WTC11 (cell line): Measurements from ENCODE around the gene NPEPPS. TPM values are rescaled to one million over a fixed set of nuclear protein-coding genes. Genes with fewer than 3 reads are reported as not detected.

Experiments
- ATAC-seq: fragments of 200-7000 bp; cut with Tn5 transposase; 2 replicates; pipeline ENCODE4 v1.10.0; 2021; ENCODE audit warnings: mild to moderate bottlenecking, moderate library complexity
- CTCF ChIA-PET: fragments of 300-600 bp; sonication (Branson Sonifier 250); formaldehyde crosslinking; loops from one replicate; lab custom pipeline; 2021; ENCODE audit warnings: antibody characterized with exemption; lab: Charles Lee
- POLR2A ChIA-PET: fragments of 350-600 bp; sonication (Branson Sonifier 250); formaldehyde crosslinking; loops from one replicate; lab custom pipeline; 2021; ENCODE audit warnings: antibody characterized with exemption; lab: Charles Lee
- DNase-seq: peaks from one replicate; pipeline ENCODE4 v3.0.0; 2021; ENCODE audit warnings: low spot score
- H3K27ac Mint-ChIP-seq: 2 replicates; pipeline ENCODE4 v1.8.0; 2021; ENCODE audit warnings: mixed read lengths
- H3K27me3 Mint-ChIP-seq: 2 replicates; pipeline ENCODE4 v1.8.0; 2021; ENCODE audit warnings: low read depth, mild to moderate bottlenecking, moderate library complexity, mixed read lengths
- H3K36me3 Mint-ChIP-seq: 2 replicates; pipeline ENCODE4 v1.8.0; 2021; ENCODE audit warnings: mixed read lengths
- H3K4me1 Mint-ChIP-seq: 2 replicates; pipeline ENCODE4 v1.8.0; 2022; ENCODE audit warnings: mixed read lengths
- H3K4me3 Mint-ChIP-seq: 2 replicates; pipeline ENCODE4 v1.8.0; 2021; ENCODE audit warnings: mild to moderate bottlenecking, moderate library complexity, mixed read lengths
- H3K9me3 Mint-ChIP-seq: 2 replicates; pipeline ENCODE4 v1.8.0; 2021; ENCODE audit warnings: mixed read lengths
- ARID4B ChIP-seq: sonication (generic); formaldehyde crosslinking; IDR thresholded peaks from 2 replicates; pipeline ENCODE4 v1.8.0; 2023; ENCODE audit warnings: missing genetic modification reagents, mild to moderate bottlenecking, borderline replicate concordance
- ATF2 ChIP-seq: sonication (generic); formaldehyde crosslinking; IDR thresholded peaks from 2 replicates; pipeline ENCODE4 v1.8.1; 2022; ENCODE audit warnings: low read depth, missing genetic modification reagents, borderline replicate concordance
- FOXP1 ChIP-seq: sonication (generic); formaldehyde crosslinking; IDR thresholded peaks from 2 replicates; pipeline ENCODE4 v1.8.0; 2022; ENCODE audit warnings: missing genetic modification reagents, mild to moderate bottlenecking, moderate library complexity, borderline replicate concordance
- GABPB1 ChIP-seq: sonication (generic); formaldehyde crosslinking; IDR thresholded peaks from 2 replicates; pipeline ENCODE4 v1.8.1; 2023; ENCODE audit warnings: mild to moderate bottlenecking, missing genetic modification reagents
- GTF2I ChIP-seq: fragments of 250-450 bp; sonication (Bioruptor Pico); conservative IDR thresholded peaks from 2 replicates; pipeline ENCODE4 v1.4.0; 2021; ENCODE audit warnings: mild to moderate bottlenecking
- KAT7 ChIP-seq: sonication (generic); formaldehyde crosslinking; IDR thresholded peaks from 2 replicates; pipeline ENCODE4 v1.8.1; 2023; ENCODE audit warnings: missing genetic modification reagents, mild to moderate bottlenecking, borderline replicate concordance
- SOX15 ChIP-seq: fragments of 250-450 bp; sonication (Bioruptor Pico); IDR thresholded peaks from 2 replicates; pipeline ENCODE4 v1.9.0; 2021; ENCODE audit warnings: mild to moderate bottlenecking
- USF2 ChIP-seq: sonication (generic); formaldehyde crosslinking; IDR thresholded peaks from 2 replicates; pipeline ENCODE4 v1.8.1; 2023; ENCODE audit warnings: mild to moderate bottlenecking, missing genetic modification reagents, moderate library complexity
- ZBTB43 ChIP-seq: sonication (generic); formaldehyde crosslinking; IDR thresholded peaks from 2 replicates; pipeline ENCODE4 v1.8.1; 2023; ENCODE audit warnings: mild to moderate bottlenecking, missing genetic modification reagents
- ZNF219 ChIP-seq: sonication (generic); formaldehyde crosslinking; IDR thresholded peaks from 2 replicates; pipeline ENCODE4 v1.8.0; 2023; ENCODE audit warnings: missing genetic modification reagents, mild to moderate bottlenecking, borderline replicate concordance
- ZNF263 ChIP-seq: sonication (generic); formaldehyde crosslinking; IDR thresholded peaks from 2 replicates; pipeline ENCODE4 v1.8.1; 2022; ENCODE audit warnings: low read depth, mild to moderate bottlenecking, moderate library complexity, missing genetic modification reagents
- ZNF281 ChIP-seq: sonication (generic); formaldehyde crosslinking; IDR thresholded peaks from 2 replicates; pipeline ENCODE4 v1.8.0; 2023; ENCODE audit warnings: mild to moderate bottlenecking, missing genetic modification reagents
- ZNF317 ChIP-seq: sonication (generic); formaldehyde crosslinking; IDR thresholded peaks from 2 replicates; pipeline ENCODE4 v1.8.1; 2023; ENCODE audit warnings: low read depth, mild to moderate bottlenecking, moderate library complexity, missing genetic modification reagents, borderline replicate concordance
- ZNF425 ChIP-seq: fragments of 250-450 bp; sonication (Bioruptor Pico); conservative IDR thresholded peaks from 2 replicates; pipeline ENCODE4 v1.9.0; 2021; ENCODE audit warnings: mild to moderate bottlenecking
- ZNF671 ChIP-seq: fragments of 250-450 bp; sonication (Bioruptor Pico); IDR thresholded peaks from 2 replicates; pipeline ENCODE4 v1.8.0; 2021; ENCODE audit warnings: mild to moderate bottlenecking
- total RNA-seq: library from RNA; stranded (reverse); gene quantifications from 3 replicates; pipeline ENCODE4 v1.2.3, GENCODE V29; 2021

Gene NPEPPS
- total RNA-seq, 1 experiment from 2014 or later = 127 TPM

GRCh38 chr17:47649153-47649971, 118.5 kb downstream of the NPEPPS start, which contains the start of gene KPNB1 (continued):
- TF ChIP-seq ARID4B (CRISPR knock-in tag) (peak; percentile 92), FOXP1 (CRISPR knock-in tag) (peak; percentile 98), ZNF281 (peak; percentile 96), ZNF219 (CRISPR knock-in tag) (peak; percentile 87), GTF2I (peak; percentile 97), ZNF425 (CRISPR knock-in tag) (no peak), ZNF263 (CRISPR knock-in tag) (no peak), USF2 (CRISPR knock-in tag) (peak; percentile 76), GABPB1 (CRISPR knock-in tag) (peak; percentile 86), SOX15 (CRISPR knock-in tag) (peak; percentile 72; the same call in 1 of the 2 replicates), KAT7 (CRISPR knock-in tag) (peak; percentile 6), ZNF317 (CRISPR knock-in tag) (no peak)

GRCh38 chr17:47649972-47650524, 119.1 kb downstream of the NPEPPS start:
- H3K27me3 Mint-ChIP-seq = no peaks in the 10 kb centered on the region; the same call in 1 of the 2 replicates
- H3K27ac Mint-ChIP-seq = peak overlapping the region; percentile 60; the same call in 1 of the 2 replicates
- DNase-seq = no peak
- no peaks in the 10 kb centered on the region for H3K9me3 Mint-ChIP-seq
- POLR2A ChIA-PET = interaction anchor here (0.6 to 2.4 kb wide), 14 partner anchors 8 to 245 kb away, joined by 3 to 15 read pairs (median 4); partner anchors contain the start of genes SCRN2, TBKBP1 and TBX21
- CTCF ChIA-PET = interaction anchor here (0.6 to 2.1 kb wide), 13 partner anchors 13 to 405 kb away, joined by 3 to 18 read pairs (median 4); partner anchors contain the start of genes TBKBP1 and TBX21
- H3K4me1 Mint-ChIP-seq = peaks cover 28% of the 10 kb centered on the region
- ATAC-seq = no peak
- peak overlapping the region; percentile 90 for H3K4me3 Mint-ChIP-seq
- peaks cover 38% of the 10 kb centered on the region for H3K36me3 Mint-ChIP-seq
- peak; percentile 2; the same call in 1 of the 2 replicates for TF ChIP-seq ZBTB43 (CRISPR knock-in tag)
- TF ChIP-seq ZNF671 (CRISPR knock-in tag) = 0 out of 2 replicates have a peak, but pooled peaks have one; percentile 60
- TF ChIP-seq ZNF281 = no peak
- 0 out of 2 replicates have a peak, but pooled peaks have one; percentile 1 for TF ChIP-seq ATF2 (CRISPR knock-in tag)
